ENCODE data around the gene PCSK6. TPM values are rescaled to one million over a fixed set of nuclear protein-coding genes. Genes with fewer than 3 reads are reported as not detected.

Gene PCSK6
- total RNA-seq, 1 experiment from 2014 or later: 69.5 TPM

- H3K36me3 Mint-ChIP-seq (ENCODE audit: insufficient read depth, unreplicated experiment): peaks cover 17% of the 10 kb centered on the region
- CTCF ChIA-PET: no interaction called here
- POLR2A ChIA-PET: no interaction called here
- no peaks in the 10 kb centered on the region for H3K27me3 ChIP-seq (replicated peaks; ENCODE audit: control insufficient read depth, insufficient read depth, low read length)
- H3K4me3 Mint-ChIP-seq (ENCODE audit: unreplicated experiment): no peak overlapping the region
- no peak for DNase-seq
- no TSS peak for BruUV-seq (replicated peaks)
- no peak overlapping the region for H3K4me3 ChIP-seq (ENCODE audit: low read depth, low read length)
- intact Hi-C loops (cut with micrococcal nuclease; ENCODE audit: unreplicated experiment): no loop called here
- no peaks in the 10 kb centered on the region for H3K4me1 ChIP-seq
- no peak for TF ChIP-seq CTCF (IDR thresholded peaks at IDR 0.05; ENCODE audit: insufficient read depth in 1 of 2, low read depth in 1 of 2, low read length in 1 of 2, severe bottlenecking in 1 of 2, unreplicated experiment in 1 of 2)
- no peak overlapping the region for H3K27ac Mint-ChIP-seq (ENCODE audit: unreplicated experiment)
- H3K27me3 Mint-ChIP-seq (ENCODE audit: insufficient read depth, unreplicated experiment): no peaks in the 10 kb centered on the region
- H3K36me3 ChIP-seq (ENCODE audit: control insufficient read depth, insufficient read depth, low read length): no peaks in the 10 kb centered on the region
- no peaks in the 10 kb centered on the region for H3K9me3 ChIP-seq
- H3K9me3 Mint-ChIP-seq (ENCODE audit: unreplicated experiment): no peaks in the 10 kb centered on the region
- H3K4me1 Mint-ChIP-seq (ENCODE audit: low read depth, unreplicated experiment): no peaks in the 10 kb centered on the region
Observed at GRCh38 chr15:101379647-101380046, 109.9 kb downstream of the PCSK6 start.

- Mint-ChIP-seq H3K4me1 (ENCODE audit: low read depth, unreplicated experiment) (no peaks in the 10 kb centered on the region), H3K27ac (ENCODE audit: unreplicated experiment) (no peak overlapping the region), H3K27me3 (ENCODE audit: insufficient read depth, unreplicated experiment) (no peaks in the 10 kb centered on the region), H3K9me3 (ENCODE audit: unreplicated experiment) (no peaks in the 10 kb centered on the region), H3K36me3 (ENCODE audit: insufficient read depth, unreplicated experiment) (peaks cover 17% of the 10 kb centered on the region), H3K4me3 (ENCODE audit: unreplicated experiment) (no peak overlapping the region)
- H3K4me3 ChIP-seq (ENCODE audit: low read depth, low read length): no peak overlapping the region
- intact Hi-C loops (cut with micrococcal nuclease; ENCODE audit: unreplicated experiment): no loop called here
- no peak for TF ChIP-seq CTCF (IDR thresholded peaks at IDR 0.05; ENCODE audit: insufficient read depth in 1 of 2, low read depth in 1 of 2, low read length in 1 of 2, severe bottlenecking in 1 of 2, unreplicated experiment in 1 of 2)
- no peak for DNase-seq
- no peaks in the 10 kb centered on the region for H3K36me3 ChIP-seq (ENCODE audit: control insufficient read depth, insufficient read depth, low read length)
- H3K9me3 ChIP-seq: no peaks in the 10 kb centered on the region
- ChIA-PET POLR2A (no interaction called here), CTCF (no interaction called here)
- no peaks in the 10 kb centered on the region for H3K4me1 ChIP-seq
- BruUV-seq (replicated peaks): no TSS peak
- H3K27me3 ChIP-seq (replicated peaks; ENCODE audit: control insufficient read depth, insufficient read depth, low read length): no peaks in the 10 kb centered on the region
Observed at GRCh38 chr15:101378879-101379278, 110.6 kb downstream of the PCSK6 start.

- Mint-ChIP-seq H3K9me3 (ENCODE audit: unreplicated experiment) (no peaks in the 10 kb centered on the region), H3K36me3 (ENCODE audit: insufficient read depth, unreplicated experiment) (peaks cover 17% of the 10 kb centered on the region), H3K4me3 (ENCODE audit: unreplicated experiment) (no peak overlapping the region), H3K27ac (ENCODE audit: unreplicated experiment) (no peak overlapping the region), H3K4me1 (ENCODE audit: low read depth, unreplicated experiment) (no peaks in the 10 kb centered on the region), H3K27me3 (ENCODE audit: insufficient read depth, unreplicated experiment) (no peaks in the 10 kb centered on the region)
- H3K36me3 ChIP-seq (ENCODE audit: control insufficient read depth, insufficient read depth, low read length): no peaks in the 10 kb centered on the region
- no peaks in the 10 kb centered on the region for H3K9me3 ChIP-seq
- POLR2A ChIA-PET: no interaction called here
- H3K27me3 ChIP-seq (replicated peaks; ENCODE audit: control insufficient read depth, insufficient read depth, low read length): no peaks in the 10 kb centered on the region
- no peak for DNase-seq
- H3K4me1 ChIP-seq: no peaks in the 10 kb centered on the region
- CTCF ChIA-PET: no interaction called here
- TF ChIP-seq CTCF (IDR thresholded peaks at IDR 0.05; ENCODE audit: insufficient read depth in 1 of 2, low read depth in 1 of 2, low read length in 1 of 2, severe bottlenecking in 1 of 2, unreplicated experiment in 1 of 2): no peak
- no peak overlapping the region for H3K4me3 ChIP-seq (ENCODE audit: low read depth, low read length)
- no TSS peak for BruUV-seq (replicated peaks)
- intact Hi-C loops (cut with micrococcal nuclease; ENCODE audit: unreplicated experiment): no loop called here
Observed at GRCh38 chr15:101378171-101378755, 111.2 kb downstream of the PCSK6 start.

All from Caco-2 (cell line).